Smooth muscle cell of the umbilical artery (primary cell): ENCODE data around the gene CSNK1A1L. TPM values are rescaled to one million over a fixed set of nuclear protein-coding genes. Genes with fewer than 3 reads are reported as not detected.

ENCODE experiments used
- total RNA-seq: library from RNA; depleted of rRNA; stranded (reverse); fragments of >200 nt; gene quantifications from 2 replicates; pipeline ENCODE4 v1.2.3, GENCODE V29; 2014

CSNK1A1L gene
- not detected in 2 replicates for total RNA-seq

DNA sequence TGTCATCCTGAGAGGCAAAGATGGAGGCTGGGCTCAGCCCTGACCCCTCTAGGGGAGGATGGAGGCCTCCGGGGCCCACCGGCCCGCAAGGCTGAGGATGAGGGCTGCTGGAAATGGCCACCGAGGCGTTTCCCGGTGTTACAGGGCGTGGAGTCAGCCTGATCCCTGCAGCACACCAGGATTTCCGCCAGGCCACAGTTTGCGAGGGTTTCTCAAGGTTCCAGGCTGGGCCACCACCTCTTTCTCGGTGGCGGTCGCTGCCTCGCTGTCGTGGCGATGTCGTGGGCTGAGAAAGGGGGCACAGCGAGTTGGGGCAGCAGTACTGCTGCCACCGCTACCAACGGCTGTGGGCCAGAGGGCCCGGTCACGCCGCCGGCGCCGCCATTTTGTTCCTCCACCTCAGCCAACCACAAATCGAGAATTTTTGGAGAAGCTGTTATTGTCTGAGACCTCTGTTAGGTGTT, at the start of gene CSNK1A1L:
CSNK1A1L (minus strand) TSS at position 414 of the 464 bp plus-strand sequence; CDS start at position 6, 408 bp downstream.

DNA sequence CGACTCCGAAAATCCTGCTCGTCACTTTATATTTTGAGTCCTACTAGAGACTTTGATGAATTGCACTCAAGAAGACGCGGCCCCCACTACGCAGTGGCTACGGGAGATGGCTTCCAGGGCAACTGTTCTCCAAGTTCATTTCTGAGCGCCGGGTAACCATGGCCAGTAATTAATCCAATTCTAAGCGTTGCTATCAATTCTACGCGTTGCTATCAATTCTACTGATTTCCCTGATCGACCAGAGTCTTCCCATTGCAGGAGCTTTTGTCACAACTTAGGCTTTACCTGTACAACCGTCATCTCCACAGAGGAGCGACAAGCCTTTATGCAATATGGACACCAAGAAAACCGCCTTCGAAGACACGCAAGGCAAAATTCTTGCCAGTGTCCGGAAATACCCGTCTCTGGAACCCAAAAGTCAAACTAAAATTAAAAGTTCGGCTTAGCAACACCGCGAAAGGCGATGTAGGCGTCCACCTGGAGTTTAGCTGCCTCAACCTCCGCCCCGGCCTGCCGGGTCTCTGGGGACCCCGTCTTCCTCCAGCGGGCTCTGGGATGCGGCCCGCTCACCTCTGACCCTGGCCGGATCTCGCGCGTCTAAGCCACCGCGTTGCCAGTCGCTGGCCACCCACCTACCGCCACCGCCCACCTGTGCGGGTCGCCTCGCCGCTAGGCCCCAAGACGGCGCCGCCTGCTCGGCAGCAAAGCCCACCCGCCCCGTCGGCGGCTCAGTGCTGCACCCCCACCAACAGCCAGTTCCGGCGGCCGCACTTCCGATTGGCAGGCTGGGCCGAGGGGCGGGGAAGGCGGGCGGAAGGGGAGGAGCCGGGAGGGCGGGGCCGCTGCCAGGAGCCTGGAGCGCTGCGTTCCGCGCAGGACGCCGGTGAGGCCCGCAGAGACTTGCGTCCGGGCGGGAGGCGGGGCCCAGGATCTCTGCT, 46.3 kb downstream of the CSNK1A1L start, which contains the start of gene SUPT20H:
SUPT20H (minus strand) TSS at position 779 of the 938 bp plus-strand sequence. CDS start 8,198 bp downstream, outside the sequence.

Other genes starting within 250 kb of the CSNK1A1L start
- gene SMAD9, start 185.4 kb downstream of the CSNK1A1L start, total RNA-seq, result 4.1 and 5.9 TPM in 2 replicates
- gene ALG5, start 106.3 kb downstream of the CSNK1A1L start, total RNA-seq, result 22.7 and 48.1 TPM in 2 replicates
- 17.2 and 26.5 TPM in 2 replicates for gene EXOSC8, start 104.9 kb downstream of the CSNK1A1L start, total RNA-seq
- 46.6 and 64.6 TPM in 2 replicates for gene SUPT20H, start 46.0 kb downstream of the CSNK1A1L start, total RNA-seq